ENCODE results near the gene ANKMY1.
A peak's percentile ranks its signal among the peaks of the same experiment; 100 is the strongest.

Gene ANKMY1

GRCh38 chr2:240441326-240441992, 116.3 kb downstream of the ANKMY1 start:
- TF ChIP-seq YY1 (IDR thresholded peaks at IDR 0.05; ENCODE audit: insufficient read depth, insufficient read length) (no peak), SUZ12 (IDR thresholded peaks at IDR 0.05; ENCODE audit: extremely low read depth, insufficient read depth, insufficient read length) (no peak), ZNF274 (IDR thresholded peaks at IDR 0.05; ENCODE audit: low read depth, low read length) (no peak)
- H3K9me3 ChIP-seq (ENCODE audit: insufficient read depth, low read length), result peaks cover 5% of the 10 kb centered on the region; the same call in 1 of the 2 replicates
- no peak for DNase-seq (ENCODE audit: low read depth, low spot score)
- peaks cover 18% of the 10 kb centered on the region for H3K27me3 ChIP-seq (ENCODE audit: insufficient read depth, insufficient read length)
- no peak overlapping the region for H3K9ac ChIP-seq (ENCODE audit: insufficient read length, low read depth)
- H3K4me1 ChIP-seq (ENCODE audit: insufficient read depth, insufficient read length), result peaks cover 36% of the 10 kb centered on the region
- H3K36me3 ChIP-seq (ENCODE audit: insufficient read depth, insufficient read length, low read length), result peaks cover 69% of the 10 kb centered on the region
- H3K4me3 ChIP-seq (ENCODE audit: insufficient read length, low read depth), result no peak overlapping the region

- no peak for TF ChIP-seq SUZ12 (IDR thresholded peaks at IDR 0.05; ENCODE audit: extremely low read depth, insufficient read depth, insufficient read length)
- TF ChIP-seq YY1 (IDR thresholded peaks at IDR 0.05; ENCODE audit: insufficient read depth, insufficient read length), result no peak
- no peak for TF ChIP-seq ZNF274 (IDR thresholded peaks at IDR 0.05; ENCODE audit: low read depth, low read length)
- no peak overlapping the region for H3K9ac ChIP-seq (ENCODE audit: insufficient read length, low read depth)
- H3K27me3 ChIP-seq (ENCODE audit: insufficient read depth, insufficient read length), result peaks cover 18% of the 10 kb centered on the region
- no peak overlapping the region for H3K4me3 ChIP-seq (ENCODE audit: insufficient read length, low read depth)
- peaks cover 62% of the 10 kb centered on the region for H3K36me3 ChIP-seq (ENCODE audit: insufficient read depth, insufficient read length, low read length)
- peaks cover 5% of the 10 kb centered on the region; the same call in 1 of the 2 replicates for H3K9me3 ChIP-seq (ENCODE audit: insufficient read depth, low read length)
- peaks cover 36% of the 10 kb centered on the region for H3K4me1 ChIP-seq (ENCODE audit: insufficient read depth, insufficient read length)
- no peak for DNase-seq (ENCODE audit: low read depth, low spot score)
Measured at GRCh38 chr2:240440704-240441320, 117.0 kb downstream of the ANKMY1 start.

- Histone ChIP-seq H3K27me3 (ENCODE audit: insufficient read depth, insufficient read length) (peaks cover 18% of the 10 kb centered on the region), H3K4me3 (ENCODE audit: insufficient read length, low read depth) (no peak overlapping the region), H3K36me3 (ENCODE audit: insufficient read depth, insufficient read length, low read length) (peaks cover 57% of the 10 kb centered on the region), H3K4me1 (ENCODE audit: insufficient read depth, insufficient read length) (peaks cover 36% of the 10 kb centered on the region), H3K9ac (ENCODE audit: insufficient read length, low read depth) (no peak overlapping the region), H3K9me3 (ENCODE audit: insufficient read depth, low read length) (peaks cover 5% of the 10 kb centered on the region; the same call in 1 of the 2 replicates)
- TF ChIP-seq ZNF274 (IDR thresholded peaks at IDR 0.05; ENCODE audit: low read depth, low read length), result no peak
- TF ChIP-seq SUZ12 (IDR thresholded peaks at IDR 0.05; ENCODE audit: extremely low read depth, insufficient read depth, insufficient read length), result no peak
- TF ChIP-seq YY1 (IDR thresholded peaks at IDR 0.05; ENCODE audit: insufficient read depth, insufficient read length), result no peak
- DNase-seq (ENCODE audit: low read depth, low spot score), result no peak
Measured at GRCh38 chr2:240440251-240440650, 117.5 kb downstream of the ANKMY1 start.

- Histone ChIP-seq H3K9ac (ENCODE audit: insufficient read length, low read depth) (peak overlapping the region; percentile 32), H3K9me3 (ENCODE audit: insufficient read depth, low read length) (peaks cover 5% of the 10 kb centered on the region; the same call in 1 of the 2 replicates), H3K27me3 (ENCODE audit: insufficient read depth, insufficient read length) (peaks cover 18% of the 10 kb centered on the region), H3K36me3 (ENCODE audit: insufficient read depth, insufficient read length, low read length) (peaks cover 52% of the 10 kb centered on the region), H3K4me3 (ENCODE audit: insufficient read length, low read depth) (no peak overlapping the region), H3K4me1 (ENCODE audit: insufficient read depth, insufficient read length) (peaks cover 36% of the 10 kb centered on the region)
- DNase-seq (ENCODE audit: low read depth, low spot score), result no peak
- no peak for TF ChIP-seq YY1 (IDR thresholded peaks at IDR 0.05; ENCODE audit: insufficient read depth, insufficient read length)
- no peak for TF ChIP-seq SUZ12 (IDR thresholded peaks at IDR 0.05; ENCODE audit: extremely low read depth, insufficient read depth, insufficient read length)
Measured at GRCh38 chr2:240439698-240440151, 118.1 kb downstream of the ANKMY1 start.

GRCh38 chr2:240438810-240439697, 118.7 kb downstream of the ANKMY1 start:
- peaks cover 38% of the 10 kb centered on the region for H3K4me1 ChIP-seq (ENCODE audit: insufficient read depth, insufficient read length)
- H3K9me3 ChIP-seq (ENCODE audit: insufficient read depth, low read length), result peaks cover 5% of the 10 kb centered on the region; the same call in 1 of the 2 replicates
- DNase-seq (ENCODE audit: low read depth, low spot score), result no peak
- TF ChIP-seq ZNF274 (IDR thresholded peaks at IDR 0.05; ENCODE audit: low read depth, low read length) (no peak), YY1 (IDR thresholded peaks at IDR 0.05; ENCODE audit: insufficient read depth, insufficient read length) (no peak), SUZ12 (IDR thresholded peaks at IDR 0.05; ENCODE audit: extremely low read depth, insufficient read depth, insufficient read length) (no peak)
- H3K27me3 ChIP-seq (ENCODE audit: insufficient read depth, insufficient read length), result peaks cover 18% of the 10 kb centered on the region
- H3K4me3 ChIP-seq (ENCODE audit: insufficient read length, low read depth), result no peak overlapping the region
- peaks cover 46% of the 10 kb centered on the region for H3K36me3 ChIP-seq (ENCODE audit: insufficient read depth, insufficient read length, low read length)
- peak overlapping the region; percentile 44 for H3K9ac ChIP-seq (ENCODE audit: insufficient read length, low read depth)

GRCh38 chr2:240437861-240438809, 119.7 kb downstream of the ANKMY1 start:
- Histone ChIP-seq H3K36me3 (ENCODE audit: insufficient read depth, insufficient read length, low read length) (peaks cover 43% of the 10 kb centered on the region), H3K4me3 (ENCODE audit: insufficient read length, low read depth) (no peak overlapping the region), H3K9me3 (ENCODE audit: insufficient read depth, low read length) (peaks cover 5% of the 10 kb centered on the region; the same call in 1 of the 2 replicates), H3K4me1 (ENCODE audit: insufficient read depth, insufficient read length) (peaks cover 39% of the 10 kb centered on the region), H3K9ac (ENCODE audit: insufficient read length, low read depth) (peak overlapping the region; percentile 44), H3K27me3 (ENCODE audit: insufficient read depth, insufficient read length) (peaks cover 18% of the 10 kb centered on the region)
- no peak for DNase-seq (ENCODE audit: low read depth, low spot score)
- no peak for TF ChIP-seq ZNF274 (IDR thresholded peaks at IDR 0.05; ENCODE audit: low read depth, low read length)
- TF ChIP-seq YY1 (IDR thresholded peaks at IDR 0.05; ENCODE audit: insufficient read depth, insufficient read length), result no peak
- TF ChIP-seq SUZ12 (IDR thresholded peaks at IDR 0.05; ENCODE audit: extremely low read depth, insufficient read depth, insufficient read length), result no peak

Data from NT2/D1 (cell line).